Measurements from ENCODE around the gene ACBD4. TPM values are rescaled to one million over a fixed set of nuclear protein-coding genes. Genes with fewer than 3 reads are reported as not detected.

Gene ACBD4
- total RNA-seq, 4 donors from 2014 or later = 6.2 to 37.7 (median 10.9) TPM

GRCh38 chr17:45177563-45177962 is 42.1 kb downstream of the ACBD4 start:
- Histone ChIP-seq H3K4me3 (no peak overlapping the region), H3K36me3 (no peaks in the 10 kb centered on the region), H3K9me3 (no peaks in the 10 kb centered on the region), H3K27ac (no peak overlapping the region), H3K4me1 (peaks cover 34% of the 10 kb centered on the region), H3K27me3 (no peaks in the 10 kb centered on the region)
- 81% methylated on average over 6 of the region's 7 CpGs for WGBS
- no peak for DNase-seq (ENCODE audit: low spot score in 2 of 2)
- TF ChIP-seq POLR2A (IDR thresholded peaks at IDR 0.05) = no peak
- no peak for TF ChIP-seq CTCF (IDR thresholded peaks at IDR 0.05)
- TF ChIP-seq EP300 (IDR thresholded peaks at IDR 0.05) = no peak
- TF ChIP-seq POLR2AphosphoS5 (IDR thresholded peaks at IDR 0.05) = no peak

- 86% methylated on average over 5 of the region's 5 CpGs for WGBS
- no peaks in the 10 kb centered on the region for H3K9me3 ChIP-seq
- TF ChIP-seq POLR2AphosphoS5 (IDR thresholded peaks at IDR 0.05) = no peak
- no peak for TF ChIP-seq EP300 (IDR thresholded peaks at IDR 0.05)
- no peak for TF ChIP-seq CTCF (IDR thresholded peaks at IDR 0.05)
- no peak for TF ChIP-seq POLR2A (IDR thresholded peaks at IDR 0.05)
- no peaks in the 10 kb centered on the region for H3K27me3 ChIP-seq
- H3K36me3 ChIP-seq = no peaks in the 10 kb centered on the region
- DNase-seq (ENCODE audit: low spot score in 2 of 2) = no peak
- no peak overlapping the region for H3K27ac ChIP-seq
- H3K4me3 ChIP-seq = no peak overlapping the region
- H3K4me1 ChIP-seq = peaks cover 3% of the 10 kb centered on the region
These were observed 48.7 kb downstream of the ACBD4 start for GRCh38 chr17:45184144-45184543.

- TF ChIP-seq POLR2AphosphoS5 (IDR thresholded peaks at IDR 0.05) = no peak
- TF ChIP-seq CTCF (IDR thresholded peaks at IDR 0.05) = no peak
- no peak for TF ChIP-seq EP300 (IDR thresholded peaks at IDR 0.05)
- TF ChIP-seq POLR2A (IDR thresholded peaks at IDR 0.05) = no peak
- H3K27me3 ChIP-seq = no peaks in the 10 kb centered on the region
- H3K9me3 ChIP-seq = no peaks in the 10 kb centered on the region
- no peak overlapping the region for H3K27ac ChIP-seq
- H3K36me3 ChIP-seq = no peaks in the 10 kb centered on the region
- H3K4me3 ChIP-seq = no peak overlapping the region
- 78% methylated on average over 7 of the region's 7 CpGs for WGBS
- peaks cover 3% of the 10 kb centered on the region for H3K4me1 ChIP-seq
- DNase-seq (ENCODE audit: low spot score in 2 of 2) = no peak
These were observed 51.4 kb downstream of the ACBD4 start for GRCh38 chr17:45186801-45187354.

GRCh38 chr17:45189009-45189408 is 53.5 kb downstream of the ACBD4 start:
- Histone ChIP-seq H3K4me1 (no peaks in the 10 kb centered on the region), H3K36me3 (no peaks in the 10 kb centered on the region), H3K27ac (no peak overlapping the region), H3K4me3 (no peak overlapping the region), H3K27me3 (no peaks in the 10 kb centered on the region), H3K9me3 (no peaks in the 10 kb centered on the region)
- WGBS = 80% methylated on average over 2 of the region's 2 CpGs
- TF ChIP-seq POLR2AphosphoS5 (IDR thresholded peaks at IDR 0.05) (no peak), EP300 (IDR thresholded peaks at IDR 0.05) (no peak), POLR2A (IDR thresholded peaks at IDR 0.05) (no peak), CTCF (IDR thresholded peaks at IDR 0.05) (no peak)
- no peak for DNase-seq (ENCODE audit: low spot score in 2 of 2)

GRCh38 chr17:45190503-45191255 is 55.2 kb downstream of the ACBD4 start:
- 79% methylated on average over 11 of the region's 11 CpGs for WGBS
- DNase-seq (ENCODE audit: low spot score in 2 of 2) = no peak

More at GRCh38 chr17:45190503-45191255, 55.2 kb downstream of the ACBD4 start:
- Histone ChIP-seq H3K27ac (no peak overlapping the region), H3K4me3 (no peak overlapping the region), H3K36me3 (no peaks in the 10 kb centered on the region), H3K4me1 (no peaks in the 10 kb centered on the region), H3K27me3 (no peaks in the 10 kb centered on the region), H3K9me3 (no peaks in the 10 kb centered on the region)
- TF ChIP-seq POLR2AphosphoS5 (IDR thresholded peaks at IDR 0.05) (no peak), EP300 (IDR thresholded peaks at IDR 0.05) (no peak), POLR2A (IDR thresholded peaks at IDR 0.05) (no peak), CTCF (IDR thresholded peaks at IDR 0.05) (no peak)

Data from suprapubic skin (tissue), 4 donors.